CD14-positive monocyte (primary cell): Measurements from ENCODE around the gene OR52A5. TPM values are rescaled to one million over a fixed set of nuclear protein-coding genes. Genes with fewer than 3 reads are reported as not detected.
"Not testable (repeated sequence)": the region's sequence is repeated elsewhere in the genome, so short reads cannot be mapped to it uniquely, and the experiment has no call there.

Experiments used
- DNase-seq, 3 donors: peaks; one replicate each; pipeline ENCODE4 v3.0.0-alpha.2; 2011 to 2022
- H2AFZ ChIP-seq: 2 replicates; pipeline ENCODE4 v1.6.0; 2012; ENCODE audit warnings: mild to moderate bottlenecking, low read depth, low read length, inconsistent platforms; ENCODE audit not compliant: insufficient read depth, poor library complexity, severe bottlenecking
- H3K27ac ChIP-seq, 2 donors: 1 replicate in 1 of 2; 2 replicates in 1 of 2; pipeline ENCODE4 v1.5.1; 2012 to 2013; ENCODE audit warnings: low read length in 2 of 2, control low read depth in 1 of 2, inconsistent platforms in 1 of 2, low read depth in 1 of 2, mild to moderate bottlenecking in 1 of 2
- H3K27me3 ChIP-seq, 2 donors: one replicate each; pipeline versions ENCODE4 v1.6.0 to v1.6.1; 2011 to 2013; ENCODE audit warnings: low read length in 2 of 2; ENCODE audit not compliant: control insufficient read depth in 2 of 2, insufficient read depth in 2 of 2
- H3K36me3 ChIP-seq, 2 donors: replicated peaks in 1 of 2; 1 replicate in 1 of 2; 2 replicates in 1 of 2; pipeline versions ENCODE4 v1.5.1 to v1.6.1; 2012 to 2013; ENCODE audit warnings: low read length in 2 of 2, control low read depth in 1 of 2, inconsistent platforms in 1 of 2, mild to moderate bottlenecking in 1 of 2; ENCODE audit not compliant: insufficient read depth in 2 of 2, control insufficient read depth in 1 of 2
- H3K4me1 ChIP-seq, 2 donors: 1 replicate in 1 of 2; 2 replicates in 1 of 2; pipeline versions ENCODE4 v1.5.1 to v1.6.1; 2012 to 2013; ENCODE audit warnings: low read length in 2 of 2, control low read depth in 1 of 2, inconsistent platforms in 1 of 2, mild to moderate bottlenecking in 1 of 2, moderate library complexity in 1 of 2; ENCODE audit not compliant: insufficient read depth in 2 of 2, control insufficient read depth in 1 of 2
- H3K4me2 ChIP-seq: replicated peaks from 2 replicates; pipeline ENCODE3; 2012; ENCODE audit warnings: low read length, moderate library complexity, mild to moderate bottlenecking; ENCODE audit not compliant: poor library complexity, severe bottlenecking; ENCODE audit errors: extremely low read depth
- H3K4me3 ChIP-seq, 3 experiments: fragments of 200-600 bp in 1 of 3; sonication (generic) in 1 of 3; replicated peaks in 1 of 3; 1 replicate in 2 of 3; 2 replicates in 1 of 3; pipeline ENCODE4 v1.5.1; 2011 to 2013; ENCODE audit warnings: low read length in 3 of 3, mild to moderate bottlenecking in 3 of 3, control low read depth in 2 of 3, low read depth in 2 of 3, inconsistent platforms in 1 of 3, moderate library complexity in 1 of 3
- H3K79me2 ChIP-seq: 2 replicates; pipeline ENCODE4 v1.6.0; 2012; ENCODE audit warnings: mild to moderate bottlenecking, control low read depth, inconsistent platforms, low read length, moderate library complexity; ENCODE audit not compliant: insufficient read depth
- H3K9ac ChIP-seq: 2 replicates; pipeline ENCODE4 v1.6.0; 2017; ENCODE audit warnings: low read length, mild to moderate bottlenecking; ENCODE audit not compliant: insufficient read depth, poor library complexity, severe bottlenecking
- H3K9me3 ChIP-seq, 2 donors: replicated peaks in 1 of 2; 1 replicate in 1 of 2; 2 replicates in 1 of 2; pipeline versions ENCODE4 v1.5.1 to v1.6.1; 2012 to 2013; ENCODE audit warnings: low read length in 2 of 2, control low read depth in 1 of 2; ENCODE audit not compliant: control insufficient read depth in 1 of 2, insufficient read depth in 1 of 2
- H4K20me1 ChIP-seq: 2 replicates; pipeline ENCODE4 v1.6.0; 2012; ENCODE audit warnings: mild to moderate bottlenecking, low read length, control low read depth, moderate library complexity; ENCODE audit not compliant: insufficient read depth
- H3K27ac Mint-ChIP-seq, 7 donors: one replicate each; pipeline ENCODE4 v1.8.0; 2020; ENCODE audit warnings: mild to moderate bottlenecking in 7 of 7, mixed read lengths in 7 of 7, moderate library complexity in 6 of 7, inconsistent platforms in 2 of 7
- H3K27me3 Mint-ChIP-seq, 3 donors: one replicate each; pipeline ENCODE4 v1.8.0; 2021 to 2022; ENCODE audit warnings: low read depth in 3 of 3, mild to moderate bottlenecking in 3 of 3, mixed read lengths in 3 of 3, moderate library complexity in 3 of 3, inconsistent platforms in 1 of 3
- H3K36me3 Mint-ChIP-seq, 2 donors: one replicate each; pipeline ENCODE4 v1.8.0; 2020; ENCODE audit warnings: mixed read lengths in 2 of 2, inconsistent platforms in 1 of 2, mild to moderate bottlenecking in 1 of 2
- H3K4me1 Mint-ChIP-seq: one replicate; pipeline ENCODE4 v1.8.0; 2020; ENCODE audit warnings: mild to moderate bottlenecking, mixed read lengths
- H3K4me3 Mint-ChIP-seq, 2 donors: one replicate each; pipeline ENCODE4 v1.8.0; 2020; ENCODE audit warnings: mild to moderate bottlenecking in 2 of 2, mixed read lengths in 2 of 2, moderate library complexity in 1 of 2
- H3K9me3 Mint-ChIP-seq, 7 donors: one replicate each; pipeline ENCODE4 v1.8.0; 2020 to 2022; ENCODE audit warnings: mixed read lengths in 7 of 7, mild to moderate bottlenecking in 6 of 7, moderate library complexity in 6 of 7, inconsistent platforms in 2 of 7
- WGBS: methylation state at CpG from one replicate; pipeline ENCODE4 v1.1.5; 2013; ENCODE audit warnings: missing lambda C conversion rate; ENCODE audit not compliant: insufficient coverage; 5-methylcytosine and 5-hydroxymethylcytosine counted together
- intact Hi-C, 2 donors: fragments of 100-400 bp; cut with micrococcal nuclease; formaldehyde crosslinking; loops; one replicate each; pipeline versions ENCODE4 v1.15.0 to v1.15.1; 2023
- polyA plus RNA-seq, 3 donors: library from polyadenylated mRNA; depleted of rRNA in 1 of 3; unstranded in 2 of 3; stranded (reverse) in 1 of 3; fragments of 300-500 nt in 2 of 3; fragments of >200 nt in 1 of 3; fragmentation: Illumina TruSeq in 2 of 3; gene quantifications; 1 replicate in 2 of 3; 2 replicates in 1 of 3; pipeline ENCODE4 v1.2.3, GENCODE V29; 2012 to 2021
- TF ChIP-seq, protein P1 (sequence below): fragments of 200-600 bp; IDR thresholded peaks from one replicate; pipeline ENCODE4 v1.8.0; 2022; ENCODE audit warnings: antibody characterized with exemption, mild to moderate bottlenecking

Gene OR52A5
- polyA plus RNA-seq, 3 donors: not detected

- Histone ChIP-seq H3K9ac (no peak overlapping the region), H4K20me1 (no peaks in the 10 kb centered on the region), H3K27me3 (no peaks in the 10 kb centered on the region), H3K79me2 (no peaks in the 10 kb centered on the region), H2AFZ (no peak overlapping the region), H3K9me3 (no peaks in the 10 kb centered on the region), H3K36me3 (no peaks in the 10 kb centered on the region), H3K4me1 (no peaks in the 10 kb centered on the region), H3K27ac (no peak overlapping the region), H3K4me2 (no peak overlapping the region), H3K4me3 (no peak overlapping the region)
- H3K36me3 Mint-ChIP-seq: no peaks in the 10 kb centered on the region
- no peak overlapping the region for H3K4me3 Mint-ChIP-seq
- intact Hi-C loops: no loop called here
- no CpG with 5 or more reads among the region's 7 CpGs for WGBS
- peaks cover 0 to 2% (median 0%) of the 10 kb centered on the region in 3 donors for H3K27me3 Mint-ChIP-seq
- TF ChIP-seq, protein P1, sequence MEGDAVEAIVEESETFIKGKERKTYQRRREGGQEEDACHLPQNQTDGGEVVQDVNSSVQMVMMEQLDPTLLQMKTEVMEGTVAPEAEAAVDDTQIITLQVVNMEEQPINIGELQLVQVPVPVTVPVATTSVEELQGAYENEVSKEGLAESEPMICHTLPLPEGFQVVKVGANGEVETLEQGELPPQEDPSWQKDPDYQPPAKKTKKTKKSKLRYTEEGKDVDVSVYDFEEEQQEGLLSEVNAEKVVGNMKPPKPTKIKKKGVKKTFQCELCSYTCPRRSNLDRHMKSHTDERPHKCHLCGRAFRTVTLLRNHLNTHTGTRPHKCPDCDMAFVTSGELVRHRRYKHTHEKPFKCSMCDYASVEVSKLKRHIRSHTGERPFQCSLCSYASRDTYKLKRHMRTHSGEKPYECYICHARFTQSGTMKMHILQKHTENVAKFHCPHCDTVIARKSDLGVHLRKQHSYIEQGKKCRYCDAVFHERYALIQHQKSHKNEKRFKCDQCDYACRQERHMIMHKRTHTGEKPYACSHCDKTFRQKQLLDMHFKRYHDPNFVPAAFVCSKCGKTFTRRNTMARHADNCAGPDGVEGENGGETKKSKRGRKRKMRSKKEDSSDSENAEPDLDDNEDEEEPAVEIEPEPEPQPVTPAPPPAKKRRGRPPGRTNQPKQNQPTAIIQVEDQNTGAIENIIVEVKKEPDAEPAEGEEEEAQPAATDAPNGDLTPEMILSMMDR: no peak
- H3K4me1 Mint-ChIP-seq: no peaks in the 10 kb centered on the region
- peaks cover 0 to 5% (median 2%) of the 10 kb centered on the region in 7 donors for H3K9me3 Mint-ChIP-seq
- DNase-seq: no peak
- H3K27ac Mint-ChIP-seq: no peak overlapping the region
Observed at GRCh38 chr11:5174934-5175333, 36.8 kb upstream of the OR52A5 start.

- Mint-ChIP-seq H3K4me1 (no peaks in the 10 kb centered on the region), H3K27me3 (no peaks in the 10 kb centered on the region), H3K4me3 (no peak overlapping the region), H3K9me3 (peaks cover 0 to 4% (median 0%) of the 10 kb centered on the region in 7 donors), H3K36me3 (no peaks in the 10 kb centered on the region), H3K27ac (no peak overlapping the region)
- no peaks in the 10 kb centered on the region for H3K27me3 ChIP-seq
- H3K4me2 ChIP-seq: no peak overlapping the region
- TF ChIP-seq, protein P1: no peak
- H4K20me1 ChIP-seq: no peaks in the 10 kb centered on the region
- no peak overlapping the region for H3K9ac ChIP-seq
- H2AFZ ChIP-seq: no peak overlapping the region
- intact Hi-C loops: no loop called here
- H3K27ac ChIP-seq: no peak overlapping the region
- no peak overlapping the region for H3K4me3 ChIP-seq
- H3K4me1 ChIP-seq: no peaks in the 10 kb centered on the region
- no peak for DNase-seq
- H3K79me2 ChIP-seq: no peaks in the 10 kb centered on the region
- H3K9me3 ChIP-seq: no peaks in the 10 kb centered on the region
- no peaks in the 10 kb centered on the region for H3K36me3 ChIP-seq
- no CpG with 5 or more reads among the region's 2 CpGs for WGBS
Observed at GRCh38 chr11:5171856-5172255, 33.7 kb upstream of the OR52A5 start.

GRCh38 chr11:5165898-5166297 is 27.7 kb upstream of the OR52A5 start:
- H3K4me3 ChIP-seq, H2AFZ ChIP-seq, H3K4me1 ChIP-seq, H3K9me3 ChIP-seq, H3K9ac ChIP-seq, H3K4me3 Mint-ChIP-seq, intact Hi-C loops, H3K27ac ChIP-seq, DNase-seq, H3K9me3 Mint-ChIP-seq, H3K36me3 Mint-ChIP-seq, H3K27me3 ChIP-seq, H3K36me3 ChIP-seq, H3K4me1 Mint-ChIP-seq, H3K27ac Mint-ChIP-seq, H4K20me1 ChIP-seq, H3K27me3 Mint-ChIP-seq, H3K79me2 ChIP-seq, H3K4me2 ChIP-seq: not testable (repeated sequence)

- H3K27me3 ChIP-seq, H3K79me2 ChIP-seq, H3K27me3 Mint-ChIP-seq, H3K27ac Mint-ChIP-seq, H3K4me3 Mint-ChIP-seq, H4K20me1 ChIP-seq, DNase-seq, H3K4me1 ChIP-seq, H3K27ac ChIP-seq, H3K4me1 Mint-ChIP-seq, H3K4me2 ChIP-seq, H3K36me3 Mint-ChIP-seq, H2AFZ ChIP-seq, H3K4me3 ChIP-seq, H3K9me3 ChIP-seq, H3K36me3 ChIP-seq, intact Hi-C loops, H3K9ac ChIP-seq: not testable (repeated sequence)
- H3K9me3 Mint-ChIP-seq: peaks cover 0 to 11% (median 6%) of the 10 kb centered on the region in 7 donors
- WGBS: 85% methylated on average over 4 of the region's 6 CpGs
Observed at GRCh38 chr11:5164807-5165206, 26.7 kb upstream of the OR52A5 start.
